Muscle of arm (tissue), 14 donors: ENCODE results near the gene ZNF639. TPM values are rescaled to one million over a fixed set of nuclear protein-coding genes. Genes with fewer than 3 reads are reported as not detected.
"Not testable (repeated sequence)": the region's sequence is repeated elsewhere in the genome, so short reads cannot be mapped to it uniquely, and the experiment has no call there.

Experiments
- DNase-seq: peaks from one replicate; pipeline ENCODE4 v3.0.0-alpha.2; 2013
- long read RNA-seq, 11 donors: transcript quantifications; one replicate each; lab custom pipeline, GENCODE V29; 2026
- polyA plus RNA-seq, 12 donors: library from polyadenylated mRNA; unstranded; fragments of 120-200 nt; gene quantifications; one replicate each; pipeline ENCODE4 v1.2.1, GENCODE V29; 2013; ENCODE audit not compliant: insufficient read length in 12 of 12

ZNF639 gene, protein sequence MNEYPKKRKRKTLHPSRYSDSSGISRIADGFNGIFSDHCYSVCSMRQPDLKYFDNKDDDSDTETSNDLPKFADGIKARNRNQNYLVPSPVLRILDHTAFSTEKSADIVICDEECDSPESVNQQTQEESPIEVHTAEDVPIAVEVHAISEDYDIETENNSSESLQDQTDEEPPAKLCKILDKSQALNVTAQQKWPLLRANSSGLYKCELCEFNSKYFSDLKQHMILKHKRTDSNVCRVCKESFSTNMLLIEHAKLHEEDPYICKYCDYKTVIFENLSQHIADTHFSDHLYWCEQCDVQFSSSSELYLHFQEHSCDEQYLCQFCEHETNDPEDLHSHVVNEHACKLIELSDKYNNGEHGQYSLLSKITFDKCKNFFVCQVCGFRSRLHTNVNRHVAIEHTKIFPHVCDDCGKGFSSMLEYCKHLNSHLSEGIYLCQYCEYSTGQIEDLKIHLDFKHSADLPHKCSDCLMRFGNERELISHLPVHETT
- 10 to 100 TPM in 11 of 12 donors, not detected in 1; 19.6 to 52.1 (median 43.0) TPM for polyA plus RNA-seq
- long read RNA-seq, donor 1, transcript ZNF639-207 (7 exons, 1,228 nt), result major isoform, 6 of 16 reads
- long read RNA-seq, donor 1, partial matches to known transcripts, result 0 of 16 reads
- long read RNA-seq, donor 1, other reads (novel, unspliced or antisense), result 0 of 16 reads
- long read RNA-seq, donor 2, transcript ZNF639-209 (6 exons, 2,033 nt), result minor isoform, 6 of 14 reads
- long read RNA-seq, donor 2, transcript ZNF639-207 (7 exons, 1,228 nt), result major isoform, 7 of 14 reads
- long read RNA-seq, donor 2, partial matches to known transcripts, result 0 of 14 reads
- long read RNA-seq, donor 2, other reads (novel, unspliced or antisense), result 0 of 14 reads
- long read RNA-seq, donor 3, partial matches to known transcripts, result 0 of 3 reads
- long read RNA-seq, donor 3, other reads (novel, unspliced or antisense), result 0 of 3 reads
- long read RNA-seq, donor 4, full-length matches to known transcripts, result 7 of 7 reads
- long read RNA-seq, donor 4, partial matches to known transcripts, result 0 of 7 reads
- long read RNA-seq, donor 4, other reads (novel, unspliced or antisense), result 0 of 7 reads
- long read RNA-seq, donor 5, transcript ZNF639-209 (6 exons, 2,033 nt), result minor isoform, 5 of 19 reads
- long read RNA-seq, donor 5, transcript ZNF639-207 (7 exons, 1,228 nt), result major isoform, 6 of 19 reads
- long read RNA-seq, donor 5, partial matches to known transcripts, result 6 of 19 reads
- long read RNA-seq, donor 5, other reads (novel, unspliced or antisense), result 0 of 19 reads
- long read RNA-seq, donor 6, partial matches to known transcripts, result 0 of 3 reads
- long read RNA-seq, donor 6, other reads (novel, unspliced or antisense), result 0 of 3 reads
- long read RNA-seq, donor 7, partial matches to known transcripts, result 0 of 6 reads
- long read RNA-seq, donor 7, other reads (novel, unspliced or antisense), result 0 of 6 reads
- long read RNA-seq, donor 8, transcript ZNF639-207 (7 exons, 1,228 nt), result major isoform, 10 of 16 reads
- long read RNA-seq, donor 8, transcript ZNF639-209 (6 exons, 2,033 nt), result minor isoform, 5 of 16 reads
- long read RNA-seq, donor 8, partial matches to known transcripts, result 0 of 16 reads
- long read RNA-seq, donor 8, other reads (novel, unspliced or antisense), result 0 of 16 reads
- long read RNA-seq, donor 9, full-length matches to known transcripts, result 9 of 9 reads
- long read RNA-seq, donor 9, partial matches to known transcripts, result 0 of 9 reads
- long read RNA-seq, donor 9, other reads (novel, unspliced or antisense), result 0 of 9 reads
- long read RNA-seq, donor 10, transcript ZNF639-207 (7 exons, 1,228 nt), result major isoform, 11 of 17 reads
- long read RNA-seq, donor 10, transcript ZNF639-209 (6 exons, 2,033 nt), result minor isoform, 5 of 17 reads
- long read RNA-seq, donor 10, partial matches to known transcripts, result 0 of 17 reads
- long read RNA-seq, donor 10, other reads (novel, unspliced or antisense), result 0 of 17 reads
- long read RNA-seq, donor 11, partial matches to known transcripts, result 0 of 12 reads
- long read RNA-seq, donor 11, other reads (novel, unspliced or antisense), result 0 of 12 reads

DNA sequence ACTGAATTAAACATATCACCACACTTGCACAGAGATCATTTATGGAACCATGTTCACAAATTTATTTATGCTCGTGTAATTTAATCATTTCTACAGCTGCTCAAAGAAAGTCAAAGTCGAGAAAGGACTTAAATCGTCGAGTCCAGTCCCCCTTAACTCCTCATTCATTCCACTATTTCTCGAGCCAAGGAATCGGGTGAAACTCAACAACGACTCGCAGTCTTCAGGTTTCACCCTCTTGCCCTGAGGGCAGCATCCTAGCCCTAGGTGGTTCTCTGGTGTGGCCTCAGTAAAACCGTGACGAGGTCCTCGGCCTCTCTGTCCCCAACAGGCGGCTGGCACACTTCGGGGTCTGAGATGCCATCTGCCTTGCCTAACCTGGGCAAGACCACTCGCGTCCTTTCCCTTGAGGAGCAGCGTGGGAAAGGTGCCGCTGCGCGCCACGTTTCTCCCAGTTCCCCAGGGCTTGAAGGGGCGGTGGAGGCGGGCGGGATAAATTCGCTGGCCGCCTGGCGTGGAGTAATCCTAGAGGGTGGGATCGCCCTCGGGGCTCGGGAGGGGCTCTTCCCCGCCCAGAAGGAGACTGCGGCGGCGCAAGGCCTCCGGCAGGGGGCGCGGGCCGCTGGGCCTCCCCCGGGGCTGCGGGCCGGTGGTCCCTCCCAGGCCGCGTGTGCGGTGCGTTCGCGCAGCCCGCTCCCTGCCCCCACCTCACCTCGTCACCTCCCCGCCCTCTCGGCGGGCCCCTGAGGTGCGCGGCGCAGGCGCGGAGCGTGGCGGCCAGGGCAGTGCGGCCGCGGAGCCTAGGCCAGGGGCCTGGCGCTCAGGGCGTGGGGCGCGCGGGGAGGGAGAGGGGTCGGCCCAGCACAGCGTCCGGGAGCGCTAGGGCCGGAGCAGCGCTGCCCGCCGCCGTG, at the start of gene ZNF639:
Gene ZNF639, plus strand, starts transcription at position 746 of the 911 bp plus-strand sequence. CDS start 5,263 bp downstream, outside the sequence.
- peak; percentile 85 for DNase-seq

DNA sequence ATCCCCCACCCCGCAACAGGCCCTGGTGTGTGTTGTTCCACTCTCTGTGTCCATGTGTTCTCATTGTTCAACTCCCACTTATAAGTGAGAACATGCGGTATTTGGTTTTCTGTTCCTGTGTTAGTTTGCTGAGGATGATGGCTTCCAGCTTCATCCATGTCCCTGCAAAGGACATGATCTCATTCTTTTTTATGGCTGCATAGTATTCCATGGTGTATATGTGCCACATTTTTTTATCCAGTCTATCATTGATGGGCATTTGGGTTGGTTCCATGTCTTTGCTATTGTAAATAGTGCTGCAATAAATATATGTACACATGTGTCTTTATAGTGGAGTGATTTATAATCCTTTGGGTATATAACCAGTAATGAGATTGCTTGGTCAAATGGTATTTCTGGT, 48.4 kb upstream of the ZNF639 start:
- DNase-seq, result not testable (repeated sequence)

DNA sequence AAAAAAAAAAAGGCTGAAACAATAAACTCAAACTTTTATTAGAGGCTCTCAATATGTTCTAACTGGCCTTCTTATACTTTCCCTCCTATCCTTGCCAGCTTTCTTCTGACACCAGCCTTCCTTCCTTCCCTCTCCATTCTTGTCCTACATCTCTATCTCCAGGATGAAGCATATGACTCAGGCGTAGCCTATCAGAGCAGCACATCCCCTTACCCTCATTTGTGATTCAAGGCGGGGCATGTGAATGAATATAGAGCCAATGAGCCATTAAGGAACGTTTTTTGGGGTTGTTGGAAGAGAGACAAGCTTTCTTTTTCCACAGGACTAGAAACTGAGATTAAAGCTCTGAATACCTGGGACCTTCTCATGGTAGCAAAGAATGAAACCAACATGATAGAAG, 46.8 kb upstream of the ZNF639 start:
- no peak for DNase-seq

DNA sequence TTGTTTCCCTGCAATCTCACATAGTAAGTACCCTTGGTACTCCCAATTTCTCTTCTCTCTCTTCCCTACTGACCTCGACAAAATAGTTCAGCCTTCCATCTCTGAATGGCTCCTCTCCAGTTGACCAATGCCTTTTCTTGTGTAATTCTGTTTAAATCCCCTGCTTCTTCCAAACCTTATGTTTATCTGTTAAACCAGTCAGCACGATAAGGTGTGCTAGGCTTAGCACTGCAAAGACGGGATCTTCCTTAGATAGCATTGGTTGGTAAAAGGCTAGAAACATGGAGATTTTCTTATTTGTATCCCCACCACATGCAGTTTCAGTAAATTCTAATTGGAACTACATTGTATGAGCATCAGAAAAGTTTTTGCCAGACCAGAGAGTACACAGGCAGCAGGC, 46.1 kb upstream of the ZNF639 start:
- no peak for DNase-seq

DNA sequence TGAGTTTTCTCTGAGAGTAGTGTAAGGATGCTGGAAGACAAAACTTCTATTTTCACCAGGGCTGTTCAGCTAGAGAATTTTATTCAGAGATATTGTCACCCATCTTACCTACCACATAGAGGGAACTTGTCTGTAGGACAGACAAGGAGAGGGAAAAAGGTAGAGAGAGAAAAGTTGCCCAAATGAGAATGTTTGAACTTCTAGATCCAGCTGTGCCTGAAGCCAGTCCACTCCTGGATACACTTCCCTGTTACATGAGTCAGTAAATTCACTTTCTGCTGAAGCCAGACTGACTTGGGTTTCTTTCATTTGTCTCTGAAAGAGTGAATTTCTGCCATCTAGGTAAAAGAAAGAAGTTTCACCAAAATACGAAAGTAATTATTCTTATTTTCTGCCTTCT, 44.7 kb upstream of the ZNF639 start:
- no peak for DNase-seq

DNA sequence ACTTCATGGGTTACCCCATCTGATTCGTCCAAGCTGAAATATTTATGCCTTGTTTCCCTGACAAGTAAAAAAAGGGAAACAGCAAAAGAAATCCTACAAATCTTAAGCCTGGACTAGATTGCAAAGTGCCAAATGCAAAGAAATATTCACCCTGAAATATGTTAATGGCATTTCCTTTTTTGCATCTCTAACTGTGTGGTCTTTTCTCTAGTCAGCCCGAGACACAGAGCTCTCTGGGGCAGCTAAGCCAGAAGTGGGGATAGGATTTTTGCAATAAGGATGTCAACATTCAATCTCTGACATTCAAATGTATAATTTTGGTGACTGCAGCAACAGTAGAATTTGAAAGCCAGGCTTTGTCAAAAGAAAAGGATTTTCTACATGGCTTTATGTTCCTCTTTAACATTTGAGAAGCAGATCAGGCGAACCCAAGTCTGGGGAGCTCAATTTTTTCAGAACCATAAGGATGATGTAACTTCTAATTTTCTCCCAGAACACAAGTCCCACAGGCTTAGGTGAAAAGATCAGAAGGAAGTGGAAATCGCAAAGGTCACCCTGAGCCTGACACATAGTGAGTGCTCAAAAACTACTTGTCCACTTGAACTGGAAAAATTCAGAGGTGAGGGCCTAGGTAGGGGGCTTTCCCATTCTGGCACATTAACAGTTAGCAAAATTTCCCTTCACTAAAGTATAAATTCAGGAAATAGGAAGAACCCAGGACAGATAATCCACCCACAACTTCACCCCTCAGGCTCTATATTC, 43.7 kb upstream of the ZNF639 start:
- DNase-seq, result no peak

DNA sequence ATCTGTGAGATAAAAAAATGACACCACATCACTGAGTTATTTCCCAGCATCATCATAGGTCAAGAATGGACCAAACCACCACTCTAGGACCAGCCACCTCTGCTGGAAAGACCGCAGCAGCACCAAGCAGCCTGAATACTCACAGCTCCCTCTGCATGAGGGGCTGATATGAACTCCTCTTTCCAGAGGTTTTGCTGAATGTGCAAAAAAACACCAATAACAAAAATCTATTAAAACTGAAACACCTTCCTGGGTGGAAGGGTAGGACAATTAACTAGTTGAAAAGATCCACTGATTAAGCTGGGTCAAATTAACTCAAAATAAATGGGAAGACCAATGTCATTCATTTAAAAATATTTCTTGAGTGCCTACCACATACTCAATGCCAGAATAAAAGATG, 43.0 kb upstream of the ZNF639 start:
- no peak for DNase-seq

DNA sequence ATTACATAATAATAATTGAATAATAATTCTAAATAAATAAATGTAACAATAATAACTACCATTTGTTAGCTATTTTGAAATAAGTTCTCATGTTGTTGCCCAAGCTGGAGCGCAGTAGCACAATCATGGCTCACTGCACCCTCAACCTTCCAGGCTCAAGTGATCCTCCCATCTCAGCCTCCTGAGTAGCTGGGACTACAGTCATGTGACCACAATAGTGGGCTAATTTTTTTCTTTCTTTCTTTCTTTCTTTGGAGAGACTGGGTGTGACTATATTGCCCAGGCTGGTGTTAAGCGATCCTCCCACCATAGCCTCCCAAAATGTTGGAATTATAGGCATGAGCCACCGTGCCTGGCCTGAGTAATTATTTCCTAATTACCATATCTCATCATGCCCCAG, 41.0 kb upstream of the ZNF639 start:
- no peak for DNase-seq

DNA sequence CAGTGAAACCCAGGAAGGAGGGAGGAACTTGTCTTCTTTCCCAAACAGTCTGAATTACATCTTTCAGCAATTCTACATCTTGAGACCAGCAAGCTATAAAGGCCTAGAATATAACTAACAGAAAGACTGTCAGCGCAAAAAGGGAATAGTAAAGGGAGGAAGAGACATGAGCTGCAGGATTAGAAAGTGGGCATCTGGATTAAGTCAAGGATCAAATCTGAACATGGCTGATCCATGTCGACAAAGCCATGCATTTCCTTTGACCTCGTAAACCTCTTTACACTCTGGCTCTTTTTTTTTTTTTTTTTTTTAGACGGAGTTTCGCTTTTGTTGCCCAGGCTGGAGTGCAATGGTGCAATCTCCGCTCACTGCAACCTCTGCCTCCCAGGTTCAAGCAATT, 36.5 kb upstream of the ZNF639 start:
- DNase-seq, result no peak

DNA sequence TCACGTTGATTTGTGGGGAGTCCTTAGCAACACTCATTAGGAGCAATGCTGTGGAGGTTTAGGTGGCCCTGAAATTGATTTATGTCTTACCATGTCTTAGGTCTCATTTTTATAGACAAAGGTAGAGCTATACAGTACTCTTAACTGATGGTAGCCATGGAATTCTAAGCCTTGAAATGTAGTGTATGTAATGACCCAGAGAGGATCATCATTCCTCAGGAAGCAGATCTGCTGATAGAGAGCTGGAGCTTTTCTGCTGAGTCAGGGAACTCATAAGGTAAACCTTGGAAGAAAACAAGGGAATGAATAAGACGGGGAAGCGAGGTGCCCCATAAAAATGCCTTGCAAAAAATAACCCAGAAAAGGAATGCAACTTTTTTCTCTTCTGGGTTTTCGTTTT, 34.0 kb upstream of the ZNF639 start:
- DNase-seq, result no peak

DNA sequence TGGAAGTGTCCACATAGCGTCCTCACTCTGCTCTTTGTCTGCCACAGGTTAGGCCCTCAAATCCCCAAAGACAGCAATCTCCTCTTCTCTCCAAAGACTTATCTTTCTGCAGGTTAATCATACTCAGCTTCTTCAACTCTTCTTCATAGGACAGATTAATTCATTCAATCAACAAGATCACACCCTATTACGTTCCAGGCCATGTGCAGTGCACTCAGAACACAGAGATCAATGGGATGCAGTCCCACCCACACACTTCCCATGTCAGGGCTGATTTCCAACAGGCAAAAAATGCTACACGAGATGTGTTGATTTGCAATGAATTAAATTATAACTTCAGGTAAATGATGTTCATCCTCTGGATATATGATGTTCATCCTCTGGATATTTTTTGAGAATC, 33.5 kb upstream of the ZNF639 start:
- DNase-seq, result no peak

DNA sequence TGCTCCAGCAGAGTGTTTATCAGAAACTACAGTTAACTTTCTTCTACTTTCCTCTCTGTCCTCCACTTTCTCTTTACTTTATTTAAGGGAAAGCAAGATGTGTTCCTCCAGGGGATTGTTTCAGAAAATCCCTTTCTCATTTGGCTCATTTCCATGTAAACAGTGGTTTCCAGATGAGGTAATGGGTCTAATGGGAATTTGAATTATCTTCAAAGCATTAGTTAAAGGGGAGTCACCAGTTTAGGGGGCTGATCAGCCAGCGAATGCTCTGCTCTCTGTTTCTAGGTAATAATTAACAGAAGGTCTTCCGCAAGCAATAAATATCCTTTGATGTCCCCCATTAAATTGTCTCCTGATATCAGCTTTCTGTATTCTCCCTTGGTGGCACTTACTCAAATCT, 30.4 kb upstream of the ZNF639 start:
- DNase-seq, result no peak

DNA sequence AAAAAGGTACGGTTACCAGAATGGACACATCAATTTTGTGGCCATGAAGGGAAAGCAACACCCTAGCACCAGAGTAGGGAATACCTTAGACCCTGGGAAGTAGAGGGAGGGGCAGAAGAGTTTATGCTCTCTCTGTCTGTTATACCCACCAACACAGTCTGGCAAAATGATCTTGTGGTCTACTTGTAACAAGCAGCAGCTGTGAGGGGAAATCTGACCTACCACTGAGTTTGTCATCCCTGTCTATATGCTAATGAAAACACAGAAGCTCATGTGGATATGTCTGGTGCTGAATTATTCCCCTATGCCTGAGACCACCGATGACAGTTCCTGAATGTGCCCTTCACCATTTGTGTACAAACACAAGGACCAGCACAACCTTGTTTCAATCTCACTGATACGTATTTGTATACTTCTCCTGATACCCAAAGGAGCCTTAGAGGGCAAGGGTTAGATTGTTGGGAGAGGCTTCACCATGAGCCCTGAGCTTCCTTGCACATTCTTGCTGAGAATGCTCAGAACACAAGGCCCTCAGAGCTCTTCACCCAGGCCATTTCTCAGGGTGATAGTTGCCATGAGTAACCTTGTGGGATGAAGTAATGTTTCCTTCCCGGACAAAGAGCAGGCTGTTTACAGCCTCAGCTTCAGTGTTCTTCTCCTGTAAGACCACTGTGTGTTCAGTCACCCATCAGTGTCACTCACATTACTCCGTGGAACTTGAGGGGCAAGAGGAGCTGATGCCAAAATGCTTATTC, 24.7 kb upstream of the ZNF639 start:
- DNase-seq, result no peak

DNA sequence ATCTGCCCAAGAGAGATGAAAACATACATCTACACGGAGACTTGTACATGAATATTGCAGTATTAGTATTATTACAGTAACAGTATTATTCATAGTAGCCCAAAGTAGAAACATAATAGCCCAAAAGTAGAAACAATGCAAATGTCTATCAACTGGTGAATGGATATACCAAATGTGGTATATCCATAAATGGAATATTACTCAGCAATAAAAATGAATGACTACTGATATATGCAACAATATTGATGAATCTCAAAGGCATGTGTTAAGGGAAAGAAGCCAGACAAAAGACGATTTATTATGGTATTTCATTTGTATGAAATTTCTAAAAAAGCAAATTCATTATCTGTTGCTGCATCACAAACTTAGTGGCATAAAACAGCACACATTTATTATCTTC, 23.5 kb upstream of the ZNF639 start:
- no peak for DNase-seq

DNA sequence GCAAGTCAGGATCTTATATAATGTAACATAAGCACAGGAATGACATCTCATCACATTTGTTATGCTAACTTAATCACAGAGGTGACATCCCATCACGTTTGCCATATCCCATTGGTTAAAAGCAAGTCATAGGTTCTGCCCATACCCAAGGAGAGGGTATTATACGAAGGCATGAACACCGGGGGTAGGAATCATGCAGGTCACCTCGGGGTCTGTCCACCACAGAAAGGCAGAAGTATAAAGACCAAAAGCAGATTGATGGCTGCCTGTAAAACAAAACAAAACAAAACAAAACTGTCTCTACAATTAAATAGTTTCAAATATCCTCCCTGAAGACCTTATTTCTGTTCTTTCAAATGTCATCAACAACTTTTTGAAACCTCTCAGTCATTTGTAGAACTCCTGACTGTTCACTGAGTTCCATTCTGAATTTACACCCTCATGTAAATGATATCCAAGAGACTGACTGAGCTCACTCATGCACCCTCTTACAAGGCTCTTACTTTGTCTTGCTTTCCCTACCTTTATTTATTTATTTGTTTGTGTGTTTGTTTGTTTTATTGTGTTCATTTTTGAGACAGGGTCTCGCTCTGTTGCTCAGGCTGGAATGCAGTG, 22.7 kb upstream of the ZNF639 start:
- no peak for DNase-seq

DNA sequence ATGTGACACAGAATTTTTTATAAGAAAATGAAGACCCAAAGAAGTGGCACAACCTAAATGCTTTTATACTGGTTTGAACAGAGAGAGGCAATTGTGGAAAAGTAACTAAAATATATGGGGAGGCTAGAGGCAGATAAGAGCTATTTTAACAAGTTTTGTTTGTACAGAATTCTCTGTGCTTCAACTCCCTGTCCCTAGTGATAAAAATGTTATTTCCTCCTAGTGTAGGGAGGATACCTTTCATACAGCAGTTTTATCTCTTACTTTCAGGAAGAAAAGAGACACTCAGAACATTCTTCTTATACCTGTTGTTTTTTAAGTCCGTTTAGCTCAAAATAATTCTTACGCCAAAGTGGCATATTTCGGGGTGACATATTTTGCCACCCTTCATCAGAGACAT, 21.2 kb upstream of the ZNF639 start:
- no peak for DNase-seq

DNA sequence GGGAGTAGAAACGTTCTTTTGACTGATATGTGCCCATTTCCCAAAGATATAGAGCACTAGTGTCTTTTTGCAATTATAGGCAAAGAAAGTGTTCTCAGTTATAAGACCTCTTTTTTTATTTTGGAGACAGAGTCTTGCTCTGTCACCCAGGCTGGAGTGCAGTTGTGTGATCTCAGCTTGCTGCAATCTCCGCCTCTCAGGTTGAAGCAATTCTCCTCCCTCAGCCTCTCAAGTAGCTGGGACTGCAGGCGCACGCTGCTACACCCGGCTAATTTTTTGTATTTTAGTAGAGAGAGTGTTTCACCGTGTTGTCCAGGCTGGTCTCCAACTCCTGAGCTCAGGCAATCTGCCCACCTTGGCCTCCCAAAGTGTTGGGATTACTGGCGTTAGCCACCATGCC, 20.7 kb upstream of the ZNF639 start:
- DNase-seq, result no peak
